IMR-90 (cell line): ENCODE data around the gene PLA2G2D.

Experiments
- CEBPB ChIP-seq: IDR thresholded peaks from 2 replicates; pipeline ENCODE4 v1.6.1; 2012; ENCODE audit warnings: low read depth, low read length, improper control_type of control experiment
- CHD1 ChIP-seq: IDR thresholded peaks from 2 replicates; pipeline ENCODE4 v1.6.1; 2012; ENCODE audit warnings: low read depth, low read length, improper control_type of control experiment
- MXI1 ChIP-seq: IDR thresholded peaks from 2 replicates; pipeline ENCODE4 v1.6.1; 2012; ENCODE audit warnings: low read depth, mild to moderate bottlenecking, low read length, moderate library complexity, borderline replicate concordance
- POLR2A ChIP-seq: IDR thresholded peaks from 2 replicates; pipeline ENCODE4 v1.6.1; 2012; ENCODE audit warnings: mild to moderate bottlenecking, low read depth, low read length
- RAD21 ChIP-seq: IDR thresholded peaks from 2 replicates; pipeline ENCODE4 v1.6.1; 2012; ENCODE audit warnings: low read length, improper control_type of control experiment
- TF ChIP-seq, protein P1 (sequence below): conservative IDR thresholded peaks from 2 replicates; pipeline ENCODE4 v1.5.1; 2012; ENCODE audit warnings: mild to moderate bottlenecking, low read depth, low read length, improper control_type of control experiment

GRCh38 chr1:20110679-20111078, 8.7 kb downstream of the PLA2G2D start:
- TF ChIP-seq, protein P1, sequence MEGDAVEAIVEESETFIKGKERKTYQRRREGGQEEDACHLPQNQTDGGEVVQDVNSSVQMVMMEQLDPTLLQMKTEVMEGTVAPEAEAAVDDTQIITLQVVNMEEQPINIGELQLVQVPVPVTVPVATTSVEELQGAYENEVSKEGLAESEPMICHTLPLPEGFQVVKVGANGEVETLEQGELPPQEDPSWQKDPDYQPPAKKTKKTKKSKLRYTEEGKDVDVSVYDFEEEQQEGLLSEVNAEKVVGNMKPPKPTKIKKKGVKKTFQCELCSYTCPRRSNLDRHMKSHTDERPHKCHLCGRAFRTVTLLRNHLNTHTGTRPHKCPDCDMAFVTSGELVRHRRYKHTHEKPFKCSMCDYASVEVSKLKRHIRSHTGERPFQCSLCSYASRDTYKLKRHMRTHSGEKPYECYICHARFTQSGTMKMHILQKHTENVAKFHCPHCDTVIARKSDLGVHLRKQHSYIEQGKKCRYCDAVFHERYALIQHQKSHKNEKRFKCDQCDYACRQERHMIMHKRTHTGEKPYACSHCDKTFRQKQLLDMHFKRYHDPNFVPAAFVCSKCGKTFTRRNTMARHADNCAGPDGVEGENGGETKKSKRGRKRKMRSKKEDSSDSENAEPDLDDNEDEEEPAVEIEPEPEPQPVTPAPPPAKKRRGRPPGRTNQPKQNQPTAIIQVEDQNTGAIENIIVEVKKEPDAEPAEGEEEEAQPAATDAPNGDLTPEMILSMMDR = no peak
- TF ChIP-seq MXI1 = no peak
- no peak for TF ChIP-seq RAD21
- TF ChIP-seq CHD1 = no peak
- TF ChIP-seq POLR2A = no peak
- no peak for TF ChIP-seq CEBPB
